ENCODE data around the gene ENDOD1. TPM values are rescaled to one million over a fixed set of nuclear protein-coding genes. Genes with fewer than 3 reads are reported as not detected.

ENDOD1 gene
- total RNA-seq, 1 donor from 2014 or later: 29.8 TPM

DNA sequence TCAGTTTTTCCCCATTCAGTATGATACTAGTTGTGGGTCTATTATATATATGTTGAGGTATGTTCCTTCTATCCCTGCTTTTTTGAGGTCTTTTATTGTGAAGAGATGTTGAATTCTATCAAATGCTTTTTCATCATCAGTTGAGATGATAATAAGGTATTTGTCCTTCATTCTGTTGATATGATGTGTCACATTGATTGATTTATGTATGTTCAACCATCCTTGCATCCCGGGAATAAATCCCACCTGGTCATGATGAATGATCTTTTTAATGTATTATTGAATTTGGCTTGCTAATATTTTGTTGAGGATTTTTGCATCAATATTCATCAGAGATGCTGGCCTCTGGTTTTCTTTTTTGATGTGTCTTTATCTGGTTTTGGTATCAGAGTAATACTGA, 26.0 kb downstream of the ENDOD1 start:
- Mint-ChIP-seq H3K36me3 (ENCODE audit: low read depth, unreplicated experiment) (peaks cover 5% of the 10 kb centered on the region), H3K27ac (ENCODE audit: unreplicated experiment) (no peak overlapping the region), H3K4me1 (ENCODE audit: low read depth, unreplicated experiment) (peaks cover 10% of the 10 kb centered on the region), H3K4me3 (ENCODE audit: unreplicated experiment) (no peak overlapping the region), H3K9me3 (ENCODE audit: unreplicated experiment) (peaks cover 1% of the 10 kb centered on the region), H3K27me3 (ENCODE audit: low read depth, unreplicated experiment) (no peaks in the 10 kb centered on the region)
- Histone ChIP-seq H3K9me3 (ENCODE audit: insufficient read depth, low read depth, low read length) (no peaks in the 10 kb centered on the region), H3K27ac (ENCODE audit: low read depth, low read length) (no peak overlapping the region), H3K79me2 (ENCODE audit: insufficient read depth, low read length) (peaks cover 15% of the 10 kb centered on the region), H3K36me3 (ENCODE audit: insufficient read depth, low read length) (no peaks in the 10 kb centered on the region), H3K27me3 (ENCODE audit: insufficient read depth, low read length) (no peaks in the 10 kb centered on the region), H3K4me2 (ENCODE audit: low read length) (no peak overlapping the region), H3K9ac (ENCODE audit: low read length) (no peak overlapping the region), H3K4me3 (ENCODE audit: insufficient read depth, low read depth, low read length) (no peak overlapping the region), H4K20me1 (ENCODE audit: insufficient read depth, low read length) (peaks cover 20% of the 10 kb centered on the region), H2AFZ (ENCODE audit: low read depth, low read length) (no peak overlapping the region), H3K4me1 (ENCODE audit: insufficient read depth, low read length) (no peaks in the 10 kb centered on the region)
- no peak for TF ChIP-seq EZH2 (IDR thresholded peaks at IDR 0.05; ENCODE audit: insufficient read depth, low read length)
- TF ChIP-seq, protein P1, sequence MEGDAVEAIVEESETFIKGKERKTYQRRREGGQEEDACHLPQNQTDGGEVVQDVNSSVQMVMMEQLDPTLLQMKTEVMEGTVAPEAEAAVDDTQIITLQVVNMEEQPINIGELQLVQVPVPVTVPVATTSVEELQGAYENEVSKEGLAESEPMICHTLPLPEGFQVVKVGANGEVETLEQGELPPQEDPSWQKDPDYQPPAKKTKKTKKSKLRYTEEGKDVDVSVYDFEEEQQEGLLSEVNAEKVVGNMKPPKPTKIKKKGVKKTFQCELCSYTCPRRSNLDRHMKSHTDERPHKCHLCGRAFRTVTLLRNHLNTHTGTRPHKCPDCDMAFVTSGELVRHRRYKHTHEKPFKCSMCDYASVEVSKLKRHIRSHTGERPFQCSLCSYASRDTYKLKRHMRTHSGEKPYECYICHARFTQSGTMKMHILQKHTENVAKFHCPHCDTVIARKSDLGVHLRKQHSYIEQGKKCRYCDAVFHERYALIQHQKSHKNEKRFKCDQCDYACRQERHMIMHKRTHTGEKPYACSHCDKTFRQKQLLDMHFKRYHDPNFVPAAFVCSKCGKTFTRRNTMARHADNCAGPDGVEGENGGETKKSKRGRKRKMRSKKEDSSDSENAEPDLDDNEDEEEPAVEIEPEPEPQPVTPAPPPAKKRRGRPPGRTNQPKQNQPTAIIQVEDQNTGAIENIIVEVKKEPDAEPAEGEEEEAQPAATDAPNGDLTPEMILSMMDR (IDR thresholded peaks at IDR 0.05; ENCODE audit: insufficient read depth, low read depth, low read length): no peak
- FAIRE-seq (no peak), DNase-seq (ENCODE audit: low read depth) (no peak)

DNA sequence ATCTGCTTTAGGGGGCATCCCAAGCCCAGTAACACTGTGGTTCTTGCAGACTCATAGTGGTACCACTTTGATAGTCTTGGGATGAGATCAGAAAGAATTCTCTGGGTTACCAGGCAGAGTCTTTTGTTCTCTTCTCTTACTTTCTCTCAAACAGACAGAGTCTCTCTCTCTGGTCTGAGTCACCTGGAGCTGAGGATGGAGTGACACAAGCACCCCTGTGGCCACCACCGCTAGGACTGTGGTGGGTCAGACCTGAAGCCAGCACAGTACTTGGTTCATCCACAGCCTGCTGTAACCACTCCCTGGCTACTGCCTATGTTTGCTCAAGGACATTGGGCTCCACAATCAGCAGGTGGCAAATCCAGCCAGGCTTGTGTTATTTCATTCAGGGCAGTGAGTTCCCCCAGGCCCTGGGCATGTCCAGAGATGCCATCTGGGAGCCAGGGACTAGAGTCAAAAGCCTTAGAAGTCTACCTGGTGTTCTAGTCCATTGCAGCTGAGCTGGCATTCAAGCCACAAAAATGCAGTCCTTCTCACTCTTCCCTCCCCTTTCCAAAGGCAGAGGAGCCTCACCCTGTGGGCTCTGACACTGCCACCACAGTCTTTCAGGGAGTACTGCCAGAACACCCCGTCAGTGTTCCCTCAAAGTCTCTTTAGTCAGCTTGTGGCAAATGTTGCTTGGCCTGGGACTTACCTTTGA, 29.9 kb downstream of the ENDOD1 start:
- H2AFZ ChIP-seq (ENCODE audit: low read depth, low read length): no peak overlapping the region
- H3K36me3 ChIP-seq (ENCODE audit: insufficient read depth, low read length): no peaks in the 10 kb centered on the region
- H3K27ac ChIP-seq (ENCODE audit: low read depth, low read length): no peak overlapping the region
- peaks cover 8% of the 10 kb centered on the region for H3K4me1 Mint-ChIP-seq (ENCODE audit: low read depth, unreplicated experiment)
- H4K20me1 ChIP-seq (ENCODE audit: insufficient read depth, low read length): peaks cover 12% of the 10 kb centered on the region
- peaks cover 3% of the 10 kb centered on the region for H3K4me1 ChIP-seq (ENCODE audit: insufficient read depth, low read length)
- DNase-seq (ENCODE audit: low read depth) (no peak), FAIRE-seq (no peak)
- H3K27ac Mint-ChIP-seq (ENCODE audit: unreplicated experiment): no peak overlapping the region
- peaks cover 17% of the 10 kb centered on the region for H3K79me2 ChIP-seq (ENCODE audit: insufficient read depth, low read length)
- peaks cover 3% of the 10 kb centered on the region for H3K36me3 Mint-ChIP-seq (ENCODE audit: low read depth, unreplicated experiment)
- peaks cover 1% of the 10 kb centered on the region for H3K9me3 Mint-ChIP-seq (ENCODE audit: unreplicated experiment)
- no peak for TF ChIP-seq EZH2 (IDR thresholded peaks at IDR 0.05; ENCODE audit: insufficient read depth, low read length)
- TF ChIP-seq, protein P1 (IDR thresholded peaks at IDR 0.05; ENCODE audit: insufficient read depth, low read depth, low read length): no peak
- H3K4me2 ChIP-seq (ENCODE audit: low read length): no peak overlapping the region
- H3K4me3 ChIP-seq (ENCODE audit: insufficient read depth, low read depth, low read length): no peak overlapping the region
- no peak overlapping the region for H3K4me3 Mint-ChIP-seq (ENCODE audit: unreplicated experiment)
- no peak overlapping the region for H3K9ac ChIP-seq (ENCODE audit: low read length)
- H3K9me3 ChIP-seq (ENCODE audit: insufficient read depth, low read depth, low read length): no peaks in the 10 kb centered on the region
- H3K27me3 Mint-ChIP-seq (ENCODE audit: low read depth, unreplicated experiment): no peaks in the 10 kb centered on the region
- no peaks in the 10 kb centered on the region for H3K27me3 ChIP-seq (ENCODE audit: insufficient read depth, low read length)

DNA sequence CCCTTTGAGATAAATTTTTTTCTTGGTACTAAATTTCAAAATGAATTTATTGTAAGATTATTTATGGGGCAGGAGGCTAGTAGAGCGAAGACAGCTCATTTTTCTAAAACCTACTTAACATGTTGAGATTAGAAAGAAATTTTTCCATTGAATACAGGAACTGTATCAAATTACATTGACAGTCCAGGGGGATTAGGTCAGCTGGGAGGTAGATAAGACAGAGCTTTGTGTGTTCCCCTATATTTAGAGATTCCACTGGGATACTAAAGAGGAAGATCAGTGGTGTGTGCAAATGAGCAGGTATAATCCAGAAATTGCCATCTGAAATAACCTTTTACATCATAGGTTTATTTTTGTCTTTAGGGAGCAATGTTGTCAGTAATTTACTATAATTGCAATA, 32.1 kb downstream of the ENDOD1 start:
- no peaks in the 10 kb centered on the region for H3K9me3 ChIP-seq (ENCODE audit: insufficient read depth, low read depth, low read length)
- no peak overlapping the region for H2AFZ ChIP-seq (ENCODE audit: low read depth, low read length)
- Mint-ChIP-seq H3K4me1 (ENCODE audit: low read depth, unreplicated experiment) (peaks cover 8% of the 10 kb centered on the region), H3K36me3 (ENCODE audit: low read depth, unreplicated experiment) (peaks cover 3% of the 10 kb centered on the region), H3K27ac (ENCODE audit: unreplicated experiment) (no peak overlapping the region), H3K9me3 (ENCODE audit: unreplicated experiment) (peaks cover 5% of the 10 kb centered on the region), H3K27me3 (ENCODE audit: low read depth, unreplicated experiment) (no peaks in the 10 kb centered on the region), H3K4me3 (ENCODE audit: unreplicated experiment) (no peak overlapping the region)
- H3K4me2 ChIP-seq (ENCODE audit: low read length): no peak overlapping the region
- H3K79me2 ChIP-seq (ENCODE audit: insufficient read depth, low read length): peaks cover 13% of the 10 kb centered on the region
- no peak overlapping the region for H3K9ac ChIP-seq (ENCODE audit: low read length)
- FAIRE-seq (no peak), DNase-seq (ENCODE audit: low read depth) (no peak)
- H3K36me3 ChIP-seq (ENCODE audit: insufficient read depth, low read length): no peaks in the 10 kb centered on the region
- H3K4me1 ChIP-seq (ENCODE audit: insufficient read depth, low read length): peaks cover 3% of the 10 kb centered on the region
- no peaks in the 10 kb centered on the region for H3K27me3 ChIP-seq (ENCODE audit: insufficient read depth, low read length)
- H3K27ac ChIP-seq (ENCODE audit: low read depth, low read length): no peak overlapping the region
- TF ChIP-seq, protein P1 (IDR thresholded peaks at IDR 0.05; ENCODE audit: insufficient read depth, low read depth, low read length): no peak
- no peak for TF ChIP-seq EZH2 (IDR thresholded peaks at IDR 0.05; ENCODE audit: insufficient read depth, low read length)
- H4K20me1 ChIP-seq (ENCODE audit: insufficient read depth, low read length): peaks cover 12% of the 10 kb centered on the region
- no peak overlapping the region for H3K4me3 ChIP-seq (ENCODE audit: insufficient read depth, low read depth, low read length)

Data from astrocyte (in vitro differentiated cells and primary cell).